Right lobe of liver (tissue), 6 donors: ENCODE data around the gene PNCK. TPM values are rescaled to one million over a fixed set of nuclear protein-coding genes. Genes with fewer than 3 reads are reported as not detected.

ENCODE experiments used
- ATAC-seq, 4 donors: fragments of 200-7000 bp; cut with Tn5 transposase; one replicate each; pipeline ENCODE4 v1.9.1; 2020; ENCODE audit warnings: mild to moderate bottlenecking in 4 of 4, moderate library complexity in 4 of 4
- DNase-seq, 3 donors: peaks; one replicate each; pipeline ENCODE4 v3.0.0-alpha.2; 2020
- H3K27ac ChIP-seq, 3 donors: fragments of 200-600 bp; one replicate each; pipeline ENCODE4 v1.8.0; 2022
- H3K27me3 ChIP-seq, 2 donors: fragments of 200-600 bp; one replicate each; pipeline ENCODE4 v1.8.0; 2022
- H3K36me3 ChIP-seq, 4 donors: fragments of 200-600 bp; sonication (generic) in 1 of 4; one replicate each; pipeline versions ENCODE4 v1.5.1 to v1.8.0; 2017 to 2022; ENCODE audit warnings: control low read depth in 1 of 4
- H3K4me1 ChIP-seq, 4 donors: fragments of 200-600 bp; sonication (generic) in 1 of 4; one replicate each; pipeline versions ENCODE4 v1.5.1 to v1.8.0; 2017 to 2022; ENCODE audit warnings: control low read depth in 1 of 4
- H3K4me3 ChIP-seq, 3 donors: fragments of 200-600 bp; one replicate each; pipeline ENCODE4 v1.8.0; 2022
- H3K9me3 ChIP-seq, 4 donors: fragments of 200-600 bp; sonication (generic) in 1 of 4; one replicate each; pipeline versions ENCODE4 v1.5.1 to v1.8.0; 2017 to 2022; ENCODE audit warnings: control low read depth in 1 of 4
- CTCF ChIP-seq, 4 donors: fragments of 200-600 bp in 3 of 4; fragments of 450-650 bp in 1 of 4; IDR thresholded peaks; one replicate each; pipeline versions ENCODE4 v1.5.1 to v1.8.0; 2016 to 2022; ENCODE audit warnings: antibody characterized with exemption in 4 of 4, mild to moderate bottlenecking in 2 of 4
- POLR2A ChIP-seq: fragments of 450-650 bp; IDR thresholded peaks from one replicate; pipeline ENCODE4 v1.6.1; 2017; ENCODE audit warnings: antibody characterized with exemption, mild to moderate bottlenecking
- WGBS: methylation state at CpG from one replicate; pipeline ENCODE4 v1.1.6; 2018; ENCODE audit warnings: low coverage, low lambda C conversion rate; ENCODE audit not compliant: insufficient coverage; ENCODE audit errors: missing lambda C conversion rate; 5-methylcytosine and 5-hydroxymethylcytosine counted together
- intact Hi-C, 2 donors: fragments of 100-400 bp; cut with DNase I; formaldehyde crosslinking; loops; one replicate each; pipeline versions ENCODE4 v1.11.2 to v1.14.1; 2022
- total RNA-seq, 6 experiments: library from RNA; depleted of rRNA in 2 of 6; stranded (reverse); fragments of >200 nt in 2 of 6; fragmentation: NEBNext Ultra II Directional in 3 of 6; extraction: Animal tissue kit (Norgen Biotek cat#: 25700) in 3 of 6; gene quantifications; one replicate each; pipeline versions ENCODE4 v1.1.0 to v1.2.4, GENCODE V29; 2016 to 2023
- donor health status: DM: no; HTN: yes; CAD: no.
- donor health status: DM: no; HTN: no; CAD: no.
- donor health status: DM: no; HTN: no; CAD: no.
- donor health status: DM: no; HTN: yes; CAD: no.
- donor health status: DM: no; HTN: yes; CAD: no.

Gene PNCK
- total RNA-seq, 6 experiments from 2014 or later = 0.86 TPM; not detected in 5

- Histone ChIP-seq H3K27ac (no peak overlapping the region), H3K4me1 (peaks cover 0 to 4% (median 0%) of the 10 kb centered on the region in 4 donors), H3K36me3 (no peaks in the 10 kb centered on the region), H3K9me3 (no peaks in the 10 kb centered on the region), H3K27me3 (no peaks in the 10 kb centered on the region), H3K4me3 (no peak overlapping the region)
- WGBS = 10% methylated on average over 4 of the region's 8 CpGs
- intact Hi-C loops = no loop called here
- ATAC-seq (no peak), DNase-seq (no peak)
- TF ChIP-seq CTCF (IDR thresholded peaks at IDR 0.05) = no peak
- no peak for TF ChIP-seq POLR2A
These were observed 32.0 kb downstream of the PNCK start for GRCh38 chrX:153641627-153642026.

- Histone ChIP-seq H3K4me1 (peaks cover 0 to 4% (median 0%) of the 10 kb centered on the region in 4 donors), H3K27ac (no peak overlapping the region), H3K4me3 (no peak overlapping the region), H3K27me3 (no peaks in the 10 kb centered on the region), H3K36me3 (no peaks in the 10 kb centered on the region), H3K9me3 (no peaks in the 10 kb centered on the region)
- ATAC-seq (no peak), DNase-seq (peak in 1 of 3 donors; percentile 53)
- WGBS = 100% methylated on average over 1 of the region's 26 CpGs
- intact Hi-C loops = no loop called here
- TF ChIP-seq CTCF (IDR thresholded peaks at IDR 0.05) (no peak), POLR2A (no peak)
These were observed 32.7 kb downstream of the PNCK start for GRCh38 chrX:153640736-153641575.

- Histone ChIP-seq H3K4me3 (no peak overlapping the region), H3K4me1 (peaks cover 0 to 4% (median 0%) of the 10 kb centered on the region in 4 donors), H3K27me3 (no peaks in the 10 kb centered on the region), H3K9me3 (no peaks in the 10 kb centered on the region), H3K36me3 (no peaks in the 10 kb centered on the region), H3K27ac (no peak overlapping the region)
- no peak for ATAC-seq
- WGBS = 67% methylated on average over 1 of the region's 23 CpGs
- TF ChIP-seq CTCF (IDR thresholded peaks at IDR 0.05) (no peak), POLR2A (no peak)
- intact Hi-C loops = no loop called here
- no peak for DNase-seq
These were observed 33.4 kb downstream of the PNCK start for GRCh38 chrX:153640045-153640686.

- no peaks in the 10 kb centered on the region for H3K9me3 ChIP-seq
- no peaks in the 10 kb centered on the region for H3K36me3 ChIP-seq
- H3K27me3 ChIP-seq = no peaks in the 10 kb centered on the region
- TF ChIP-seq CTCF (IDR thresholded peaks at IDR 0.05) = no peak
- no peak for TF ChIP-seq POLR2A
- no peak for DNase-seq
- no peak overlapping the region for H3K4me3 ChIP-seq
- intact Hi-C loops = no loop called here
- peaks cover 0 to 4% (median 0%) of the 10 kb centered on the region in 4 donors for H3K4me1 ChIP-seq
- no peak for ATAC-seq
- 60% methylated on average over 10 of the region's 28 CpGs for WGBS
- H3K27ac ChIP-seq = no peak overlapping the region
These were observed 34.2 kb downstream of the PNCK start for GRCh38 chrX:153639177-153640044.
